ENCODE data around the gene SLC24A5.

The SLC24A5 gene

DNA sequence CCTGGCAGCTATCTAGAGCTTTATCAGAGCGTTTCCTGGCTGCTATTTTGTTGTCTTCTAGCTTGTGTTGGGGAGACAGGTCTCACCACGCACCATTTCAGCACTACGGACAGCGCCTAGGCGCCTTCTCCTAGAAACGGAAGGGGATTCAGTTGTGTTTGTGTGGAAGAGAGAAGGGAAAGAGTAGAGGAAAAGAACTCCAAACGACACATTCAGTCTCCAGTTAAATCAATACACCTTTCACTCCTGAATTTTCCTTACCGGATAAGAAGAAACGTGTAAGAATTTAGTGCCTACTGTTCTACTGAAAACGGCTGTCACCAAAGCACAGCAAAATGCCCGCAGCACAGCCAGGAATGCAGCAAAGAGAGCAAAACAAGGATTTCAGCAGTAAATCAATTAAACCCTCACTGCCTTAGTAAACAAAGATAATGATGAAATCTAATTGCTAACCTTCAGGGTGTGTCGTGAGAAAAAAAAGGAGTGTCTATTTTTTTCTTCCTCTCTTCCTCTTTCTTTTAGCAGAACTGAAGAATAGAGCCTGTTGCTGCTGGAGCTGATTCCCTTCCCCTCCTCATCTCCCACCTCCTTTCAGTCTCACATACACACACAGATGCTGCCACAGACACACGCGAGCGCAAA is 70.3 kb downstream of the SLC24A5 start:
- DNase-seq (ENCODE audit: low spot score) = peak; percentile 78

DNA sequence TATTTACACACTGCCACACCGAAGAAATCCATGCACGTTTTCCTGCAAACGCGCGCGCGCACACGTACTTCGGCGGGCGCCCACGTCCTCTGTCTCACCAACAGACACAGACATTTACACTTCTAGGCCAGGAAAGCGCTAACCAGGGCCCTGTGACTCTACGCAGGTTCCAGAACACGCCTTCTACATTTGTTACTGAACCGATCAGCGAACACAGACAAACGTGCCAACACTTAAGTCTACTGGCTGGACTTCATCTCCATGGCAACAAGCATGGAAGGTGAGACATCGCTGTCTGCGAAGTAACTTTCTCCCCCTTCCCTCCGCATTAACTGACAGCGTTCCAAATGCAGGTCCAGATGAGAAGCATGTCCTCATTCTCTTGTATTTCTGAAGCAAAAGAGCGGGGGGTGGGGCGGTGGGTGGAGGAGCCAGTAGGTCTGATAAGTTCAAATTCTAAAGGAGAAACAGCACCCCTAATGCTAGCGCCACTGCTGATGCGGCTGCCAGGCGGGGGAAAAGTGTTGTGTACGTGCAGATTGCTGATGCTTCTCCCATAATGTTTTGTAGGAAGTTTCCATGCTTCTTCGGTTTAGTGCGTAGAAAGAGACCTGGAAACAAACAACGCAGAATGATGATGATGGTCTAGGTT is 70.9 kb downstream of the SLC24A5 start, which contains the start of gene CTXN2:
Gene CTXN2 (plus strand): TSS at position 92 of the 652 bp plus-strand sequence. CDS start 9,636 bp downstream, outside the sequence.
- peak; percentile 18 for DNase-seq (ENCODE audit: low spot score)

Data from iPS-NIHi11 (cell line).